Measurements from ENCODE around the gene UCN2. TPM values are rescaled to one million over a fixed set of nuclear protein-coding genes. Genes with fewer than 3 reads are reported as not detected.

Gene UCN2
- total and polyA plus RNA-seq, 9 of the 15 experiments (the other 6 are each of a cell fraction or from before 2014, with no cell fraction given) = 0.08 to 0.11 TPM; not detected in 7

DNA sequence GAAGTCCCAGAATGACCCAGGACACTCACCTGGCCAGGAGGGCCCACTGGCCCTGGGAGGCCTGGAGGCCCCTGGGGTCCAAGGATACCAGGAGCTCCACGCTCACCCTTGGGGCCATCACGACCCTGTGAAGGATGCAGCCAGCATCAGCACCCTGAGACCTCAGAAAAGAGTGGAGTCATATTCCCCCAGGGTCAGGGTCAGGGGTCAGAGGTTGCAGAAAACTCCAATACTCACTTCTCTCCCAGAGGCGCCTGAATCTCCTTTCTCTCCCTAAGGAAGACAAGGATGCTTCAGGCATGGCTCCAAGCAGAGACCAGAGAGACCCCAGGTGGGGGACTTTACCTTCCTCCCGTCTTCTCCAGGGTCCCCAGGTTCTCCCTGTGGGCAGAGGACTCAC is 13.1 kb upstream of the UCN2 start:
- Histone ChIP-seq H3K9me1 (ENCODE audit: control insufficient read depth, insufficient read depth, low read length) (no peaks in the 10 kb centered on the region), H3K27ac (ENCODE audit: extremely low read depth, low read depth, low read length) (no peak overlapping the region), H3K9me3 (replicated peaks; ENCODE audit: control insufficient read depth, insufficient read depth, low read depth, low read length) (no peaks in the 10 kb centered on the region), H3K4me1 (replicated peaks in 1 of 2; ENCODE audit: control insufficient read depth in 2 of 2, insufficient read depth in 2 of 2, low read length in 2 of 2) (0 out of 5 replicates have a peak, but pooled peaks cover 0 to 3% of the 10 kb centered on the region in 2 experiments), H4K20me1 (replicated peaks; ENCODE audit: control insufficient read depth, insufficient read depth, low read length) (no peaks in the 10 kb centered on the region), H3K27me3 (ENCODE audit: control insufficient read depth in 2 of 2, insufficient read depth in 2 of 2, low read length in 2 of 2) (no peaks in the 10 kb centered on the region), H3K36me3 (ENCODE audit: control insufficient read depth, insufficient read depth, low read length) (no peaks in the 10 kb centered on the region), H3K4me2 (ENCODE audit: insufficient read depth, low read length) (no peak overlapping the region), H3K4me3 (no peak overlapping the region), H2AFZ (ENCODE audit: low read depth, low read length) (no peak overlapping the region), H3K79me2 (ENCODE audit: control insufficient read depth, insufficient read depth, low read length) (no peaks in the 10 kb centered on the region), H3K9ac (ENCODE audit: insufficient read depth in 1 of 2, low read depth in 2 of 2, low read length in 2 of 2) (no peak overlapping the region)
- no TSS peak for BruUV-seq (replicated peaks)
- no peak for DNase-seq (ENCODE audit: extremely low read depth in 1 of 4, low spot score in 3 of 4)
- intact Hi-C loops (cut with micrococcal nuclease) = no loop called here
- ATAC-seq = no peak
- 17% methylated on average over 3 of the region's 4 CpGs for WGBS (ENCODE audit: insufficient coverage, low coverage, missing lambda C conversion rate)
- in situ Hi-C loops (cut with MboI) = no loop called here
- TF ChIP-seq FOXJ3 (CRISPR knock-in tag; IDR thresholded peaks at IDR 0.05) (no peak), WHSC1 (IDR thresholded peaks at IDR 0.05; ENCODE audit: low read length) (no peak), PTBP1 (IDR thresholded peaks at IDR 0.05; ENCODE audit: low read depth, low read length) (no peak), HDGF (IDR thresholded peaks at IDR 0.05) (no peak), MYNN (IDR thresholded peaks at IDR 0.05) (no peak), MYNN (CRISPR knock-in tag; IDR thresholded peaks at IDR 0.05) (no peak), ZNF121 (CRISPR knock-in tag; conservative IDR thresholded peaks at IDR 0.05) (no peak), NR2C1 (IDR thresholded peaks at IDR 0.05) (peak; percentile 67), NR2C1 (tag; IDR thresholded peaks at IDR 0.05) (peak; percentile 67)
- CTCF ChIA-PET (ENCODE audit: low intra/inter-chr PET ratio) = no interaction called here
- POLR2A ChIA-PET = interaction anchor here (1.0 kb wide), 1 partner anchor 20 kb away, joined by 5 read pairs; no protein-coding TSS in a partner anchor
- FAIRE-seq = no peak

DNA sequence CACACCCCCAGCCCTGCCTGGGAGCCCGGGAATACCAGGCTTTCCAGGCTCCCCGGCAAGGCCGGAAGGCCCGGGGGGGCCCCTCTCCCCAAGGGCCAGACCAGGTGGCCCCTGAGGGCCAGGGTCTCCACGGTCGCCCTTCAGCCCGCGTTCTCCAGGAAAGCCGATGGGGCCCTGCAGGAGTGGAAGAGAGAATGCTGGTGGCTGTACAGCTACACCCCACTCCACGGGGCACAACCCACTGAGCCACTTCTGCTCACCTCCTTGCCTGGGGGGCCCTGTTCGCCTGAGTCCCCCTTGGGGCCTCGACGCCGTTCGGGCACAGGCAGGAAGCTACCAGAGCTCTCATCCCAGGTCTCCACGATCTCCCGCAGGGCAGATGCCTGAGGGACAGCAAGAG is 11.8 kb upstream of the UCN2 start:
- FAIRE-seq = no peak
- no peaks in the 10 kb centered on the region for H3K9me3 ChIP-seq (replicated peaks; ENCODE audit: control insufficient read depth, insufficient read depth, low read depth, low read length)
- no peak for ATAC-seq
- intact Hi-C loops (cut with micrococcal nuclease) (no loop called here), in situ Hi-C loops (cut with MboI) (no loop called here)
- H3K9me1 ChIP-seq (ENCODE audit: control insufficient read depth, insufficient read depth, low read length) = no peaks in the 10 kb centered on the region
- no peak for DNase-seq (ENCODE audit: extremely low read depth in 1 of 4, low spot score in 3 of 4)
- 0 out of 5 replicates have a peak, but pooled peaks cover 0 to 3% of the 10 kb centered on the region in 2 experiments for H3K4me1 ChIP-seq (replicated peaks in 1 of 2; ENCODE audit: control insufficient read depth in 2 of 2, insufficient read depth in 2 of 2, low read length in 2 of 2)
- H4K20me1 ChIP-seq (replicated peaks; ENCODE audit: control insufficient read depth, insufficient read depth, low read length) = no peaks in the 10 kb centered on the region
- no TSS peak for BruUV-seq (replicated peaks)
- CTCF ChIA-PET (ENCODE audit: low intra/inter-chr PET ratio) = no interaction called here
- no peak overlapping the region for H3K4me3 ChIP-seq
- 34% methylated on average over 4 of the region's 17 CpGs for WGBS (ENCODE audit: insufficient coverage, low coverage, missing lambda C conversion rate)
- no peaks in the 10 kb centered on the region for H3K36me3 ChIP-seq (ENCODE audit: control insufficient read depth, insufficient read depth, low read length)
- H3K9ac ChIP-seq (ENCODE audit: insufficient read depth in 1 of 2, low read depth in 2 of 2, low read length in 2 of 2) = no peak overlapping the region
- H3K27ac ChIP-seq (ENCODE audit: extremely low read depth, low read depth, low read length) = no peak overlapping the region
- H2AFZ ChIP-seq (ENCODE audit: low read depth, low read length) = no peak overlapping the region
- no peaks in the 10 kb centered on the region for H3K79me2 ChIP-seq (ENCODE audit: control insufficient read depth, insufficient read depth, low read length)
- H3K27me3 ChIP-seq (ENCODE audit: control insufficient read depth in 2 of 2, insufficient read depth in 2 of 2, low read length in 2 of 2) = no peaks in the 10 kb centered on the region
- no peak overlapping the region for H3K4me2 ChIP-seq (ENCODE audit: insufficient read depth, low read length)
- POLR2A ChIA-PET = no interaction called here
- no peak for TF ChIP-seq NRF1 (conservative IDR thresholded peaks at IDR 0.05 in 1 of 2, IDR thresholded peaks at IDR 0.05 in 1 of 2)
- TF ChIP-seq BRF1 (IDR thresholded peaks at IDR 0.05; ENCODE audit: borderline replicate concordance, extremely low read depth, insufficient read length) = no peak
- TF ChIP-seq CSDE1 (IDR thresholded peaks at IDR 0.05) = no peak
- no peak for TF ChIP-seq HDAC1 (IDR thresholded peaks at IDR 0.05)
- TF ChIP-seq HNRNPH1 (optimal IDR thresholded peaks at IDR 0.05; ENCODE audit: low read depth, low read length) = no peak
- TF ChIP-seq MAX (CRISPR knock-in tag; IDR thresholded peaks at IDR 0.05) = no peak
- TF ChIP-seq BRD9 (IDR thresholded peaks at IDR 0.05; ENCODE audit: low read depth, partially characterized antibody) = no peak
- TF ChIP-seq SPI1 (IDR thresholded peaks at IDR 0.05; ENCODE audit: borderline replicate concordance, low read depth, low read length) = no peak
- TF ChIP-seq PCBP2 (IDR thresholded peaks at IDR 0.05; ENCODE audit: low read depth, low read length, poor library complexity, severe bottlenecking) = no peak
- TF ChIP-seq HSF4 (CRISPR knock-in tag; IDR thresholded peaks at IDR 0.05; ENCODE audit: borderline replicate concordance) = no peak
- no peak for TF ChIP-seq ZNF232 (CRISPR knock-in tag; IDR thresholded peaks at IDR 0.05)
- TF ChIP-seq CCNT2 (IDR thresholded peaks at IDR 0.05; ENCODE audit: borderline replicate concordance, extremely low read depth, insufficient read length, low read depth, low read length) = no peak

Data from K562 (cell line).